HG02870 (cell line): ENCODE measurements around the gene PACS1.

Source experiments
- ATAC-seq: cut with Tn5 transposase; IDR thresholded peaks from one replicate; pipeline ENCODE4 v1.9.1; 2021; ENCODE audit warnings: mild to moderate bottlenecking, moderate library complexity; ENCODE audit not compliant: unreplicated experiment

Gene PACS1

GRCh38 chr11:66131937-66132632 is 62.0 kb downstream of the PACS1 start:
- ATAC-seq: no peak

- ATAC-seq: no peak
Measured at GRCh38 chr11:66133216-66133775, 63.2 kb downstream of the PACS1 start.

GRCh38 chr11:66136752-66137123 is 66.7 kb downstream of the PACS1 start:
- ATAC-seq: no peak

- ATAC-seq: no peak
Measured at GRCh38 chr11:66139817-66140404, 69.8 kb downstream of the PACS1 start.

- ATAC-seq: no peak
Measured at GRCh38 chr11:66142370-66143263, 72.5 kb downstream of the PACS1 start.

- ATAC-seq: no peak
Measured at GRCh38 chr11:66143264-66143566, 73.1 kb downstream of the PACS1 start.

- no peak for ATAC-seq
Measured at GRCh38 chr11:66143996-66144678, 74.1 kb downstream of the PACS1 start.

GRCh38 chr11:66146074-66146473 is 76.0 kb downstream of the PACS1 start:
- no peak for ATAC-seq

GRCh38 chr11:66146940-66147339 is 76.9 kb downstream of the PACS1 start:
- no peak for ATAC-seq

- no peak for ATAC-seq
Measured at GRCh38 chr11:66150140-66150539, 80.1 kb downstream of the PACS1 start.

GRCh38 chr11:66150725-66151124 is 80.7 kb downstream of the PACS1 start:
- ATAC-seq: no peak

GRCh38 chr11:66151273-66151672 is 81.2 kb downstream of the PACS1 start:
- no peak for ATAC-seq

- no peak for ATAC-seq
Measured at GRCh38 chr11:66154109-66154508, 84.0 kb downstream of the PACS1 start.

GRCh38 chr11:66155387-66156073 is 85.5 kb downstream of the PACS1 start:
- no peak for ATAC-seq

GRCh38 chr11:66157182-66157864 is 87.3 kb downstream of the PACS1 start:
- no peak for ATAC-seq

GRCh38 chr11:66158156-66158555 is 88.1 kb downstream of the PACS1 start:
- ATAC-seq: no peak

- ATAC-seq: no peak
Measured at GRCh38 chr11:66159324-66159984, 89.4 kb downstream of the PACS1 start.

GRCh38 chr11:66160709-66161108 is 90.6 kb downstream of the PACS1 start:
- ATAC-seq: no peak

- no peak for ATAC-seq
Measured at GRCh38 chr11:66168289-66168688, 98.2 kb downstream of the PACS1 start.
